HCT116 (cell line): ENCODE results near the gene BTBD2. TPM values are rescaled to one million over a fixed set of nuclear protein-coding genes. Genes with fewer than 3 reads are reported as not detected.

Source experiments
- ATAC-seq: fragments of 200-7000 bp; cut with Tn5 transposase; 2 replicates; pipeline ENCODE4 v1.9.1; 2020; ENCODE audit warnings: mild to moderate bottlenecking, moderate library complexity
- BruUV-seq: library from RNA; stranded (reverse); fragments of 400-500 nt; replicated peaks from 2 replicates; lab custom pipeline; 2021; lab: Mats Ljungman, UMichigan
- CTCF ChIA-PET: fragments of 300-600 bp; sonication (Branson Sonifier 250); formaldehyde crosslinking; loops from one replicate; lab custom pipeline; 2021; ENCODE audit warnings: antibody characterized with exemption; lab: Charles Lee
- POLR2A ChIA-PET: fragments of 300-600, 350-600 bp; sonication (Branson Sonifier 250); formaldehyde crosslinking; loops from one replicate; lab custom pipeline; 2021; ENCODE audit warnings: antibody characterized with exemption; lab: Charles Lee
- RAD21 ChIA-PET, 2 experiments: fragments of 300-600 bp; sonication (Branson Sonifier 250); formaldehyde crosslinking; loops; one replicate each; lab custom pipeline; 2023; ENCODE audit warnings: low total read pairs in 2 of 2; ENCODE audit not compliant: uncharacterized antibody in 2 of 2, unreplicated experiment in 2 of 2, low non-redundant PET in 1 of 2; lab: Charles Lee
- DNase-seq: peaks from one replicate; pipeline ENCODE4 v3.0.0-alpha.2; 2010; ENCODE audit warnings: low read depth, low spot score
- H2AFZ ChIP-seq: fragments of 200-600 bp; shearing (Covaris generic), sonication (generic); 2 replicates; pipeline ENCODE4 v1.6.1; 2017; ENCODE audit warnings: low read depth, mixed run types, mixed read lengths, antibody characterized with exemption, low read length; ENCODE audit not compliant: poor library complexity, severe bottlenecking
- H3K27ac ChIP-seq: 2 replicates; pipeline ENCODE4 v1.5.1; 2012; ENCODE audit warnings: low read depth, low read length
- H3K27me3 ChIP-seq: fragments of 200-600 bp; sonication (generic); 2 replicates; pipeline ENCODE4 v1.6.1; 2016; ENCODE audit warnings: mixed run types, low read length, mixed read lengths; ENCODE audit not compliant: insufficient read depth
- H3K36me3 ChIP-seq, 2 experiments: fragments of 200-500 bp in 1 of 2; fragments of 200-600 bp in 1 of 2; sonication (Bioruptor generic) in 1 of 2; sonication (generic) in 1 of 2; 2 replicates each; pipeline versions ENCODE4 v1.5.1 to v1.6.1; 2014 to 2016; ENCODE audit warnings: low read length in 2 of 2, inconsistent platforms in 1 of 2, mixed read lengths in 1 of 2, mixed run types in 1 of 2; ENCODE audit not compliant: insufficient read depth in 2 of 2, control insufficient read depth in 1 of 2
- H3K4me1 ChIP-seq, 2 experiments: fragments of 200-600 bp in 1 of 2; sonication (generic) in 1 of 2; 2 replicates each; pipeline versions ENCODE4 v1.5.1 to v1.6.1; 2012 to 2017; ENCODE audit warnings: low read length in 2 of 2, inconsistent platforms in 1 of 2, mild to moderate bottlenecking in 1 of 2, mixed read lengths in 1 of 2, mixed run types in 1 of 2, moderate library complexity in 1 of 2; ENCODE audit not compliant: insufficient read depth in 2 of 2, control insufficient read depth in 1 of 2
- H3K4me2 ChIP-seq: fragments of 200-600 bp; sonication (generic); 2 replicates; pipeline ENCODE4 v1.6.1; 2017; ENCODE audit warnings: mixed run types, low read length, mixed read lengths
- H3K4me3 ChIP-seq, 2 experiments: fragments of 200-600 bp in 1 of 2; sonication (generic) in 1 of 2; replicated peaks in 1 of 2; 2 replicates each; pipeline ENCODE4 v1.5.1; 2011 to 2016; ENCODE audit warnings: low read length in 2 of 2, control low read depth in 1 of 2, low read depth in 1 of 2, mild to moderate bottlenecking in 1 of 2, mixed read lengths in 1 of 2, mixed run types in 1 of 2
- H3K79me2 ChIP-seq: fragments of 200-600 bp; sonication (generic); 2 replicates; pipeline ENCODE4 v1.6.1; 2017; ENCODE audit warnings: mild to moderate bottlenecking, mixed run types, low read length, moderate library complexity, mixed read lengths; ENCODE audit not compliant: insufficient read depth
- H3K9ac ChIP-seq: fragments of 200-600 bp; sonication (generic); 2 replicates; pipeline ENCODE4 v1.6.1; 2016; ENCODE audit warnings: low read length, mixed read lengths
- H3K9me2 ChIP-seq: fragments of 200-600 bp; sonication (generic), shearing (Covaris generic); 2 replicates; pipeline ENCODE4 v1.6.1; 2017; ENCODE audit warnings: mixed run types, mild to moderate bottlenecking, moderate library complexity; ENCODE audit not compliant: insufficient read depth
- H3K9me3 ChIP-seq, 2 experiments: fragments of 200-500 bp in 1 of 2; fragments of 200-600 bp in 1 of 2; sonication (Bioruptor generic) in 1 of 2; sonication (generic) in 1 of 2; 2 replicates each; pipeline ENCODE4 v1.6.1; 2014 to 2017; ENCODE audit warnings: low read length in 2 of 2, mixed read lengths in 2 of 2, inconsistent platforms in 1 of 2, low read depth in 1 of 2, mild to moderate bottlenecking in 1 of 2, mixed run types in 1 of 2, moderate library complexity in 1 of 2; ENCODE audit not compliant: control insufficient read depth in 1 of 2, insufficient read depth in 1 of 2
- H4K20me1 ChIP-seq: fragments of 200-600 bp; sonication (generic), shearing (Covaris generic); 2 replicates; pipeline ENCODE4 v1.6.1; 2017; ENCODE audit warnings: mixed run types, mild to moderate bottlenecking, moderate library complexity; ENCODE audit not compliant: insufficient read depth
- CEBPB ChIP-seq: IDR thresholded peaks from 2 replicates; pipeline ENCODE4 v1.6.1; 2012; ENCODE audit warnings: low read depth
- JUND ChIP-seq: IDR thresholded peaks from 2 replicates; pipeline ENCODE4 v1.6.1; 2012
- POLR2A ChIP-seq: IDR thresholded peaks from 2 replicates; pipeline ENCODE4 v1.7.0; 2011; ENCODE audit warnings: borderline replicate concordance; ENCODE audit not compliant: insufficient read depth, insufficient read length; ENCODE audit errors: extremely low read depth
- POLR2AphosphoS5 ChIP-seq: IDR thresholded peaks from 2 replicates; pipeline ENCODE4 v1.6.1; 2011; ENCODE audit warnings: mild to moderate bottlenecking, low read depth, low read length, moderate library complexity
- SP1 ChIP-seq: IDR thresholded peaks from 2 replicates; pipeline ENCODE4 v1.6.1; 2012; ENCODE audit warnings: low read depth
- TCF7L2 ChIP-seq: IDR thresholded peaks from 2 replicates; pipeline ENCODE4 v1.7.0; 2011; ENCODE audit warnings: borderline replicate concordance, inconsistent platforms; ENCODE audit not compliant: insufficient read depth, insufficient read length; ENCODE audit errors: extremely low read depth
- YY1 ChIP-seq: IDR thresholded peaks from 2 replicates; pipeline ENCODE4 v1.6.1; 2011; ENCODE audit warnings: low read length, low read depth, moderate library complexity, mild to moderate bottlenecking; ENCODE audit not compliant: insufficient replicate concordance; ENCODE audit errors: extremely low read depth
- ZNF274 ChIP-seq: fragments of 200-500 bp; sonication (Bioruptor generic); IDR thresholded peaks from 2 replicates; pipeline ENCODE4 v1.6.1; 2014; ENCODE audit warnings: mild to moderate bottlenecking, low read depth, low read length, inconsistent platforms
- intact Hi-C: fragments of 100-400 bp; cut with micrococcal nuclease; formaldehyde crosslinking; loops from 2 replicates; pipeline ENCODE4 v1.10.0; 2022
- total RNA-seq: library from RNA; stranded (reverse); gene quantifications from one replicate; pipeline ENCODE4 v1.2.1, GENCODE V29; 2021; ENCODE audit not compliant: unreplicated experiment
- TF ChIP-seq, protein P1 (sequence below): IDR thresholded peaks from 2 replicates; pipeline ENCODE4 v1.6.1; 2012; ENCODE audit warnings: low read depth
- TF ChIP-seq, protein P2 (sequence below): IDR thresholded peaks from 2 replicates; pipeline ENCODE4 v1.6.1; 2011; ENCODE audit warnings: mild to moderate bottlenecking, low read length, moderate library complexity; ENCODE audit not compliant: insufficient replicate concordance; ENCODE audit errors: extremely low read depth

Gene BTBD2
- total RNA-seq, 1 experiment from 2014 or later: 112 TPM

DNA sequence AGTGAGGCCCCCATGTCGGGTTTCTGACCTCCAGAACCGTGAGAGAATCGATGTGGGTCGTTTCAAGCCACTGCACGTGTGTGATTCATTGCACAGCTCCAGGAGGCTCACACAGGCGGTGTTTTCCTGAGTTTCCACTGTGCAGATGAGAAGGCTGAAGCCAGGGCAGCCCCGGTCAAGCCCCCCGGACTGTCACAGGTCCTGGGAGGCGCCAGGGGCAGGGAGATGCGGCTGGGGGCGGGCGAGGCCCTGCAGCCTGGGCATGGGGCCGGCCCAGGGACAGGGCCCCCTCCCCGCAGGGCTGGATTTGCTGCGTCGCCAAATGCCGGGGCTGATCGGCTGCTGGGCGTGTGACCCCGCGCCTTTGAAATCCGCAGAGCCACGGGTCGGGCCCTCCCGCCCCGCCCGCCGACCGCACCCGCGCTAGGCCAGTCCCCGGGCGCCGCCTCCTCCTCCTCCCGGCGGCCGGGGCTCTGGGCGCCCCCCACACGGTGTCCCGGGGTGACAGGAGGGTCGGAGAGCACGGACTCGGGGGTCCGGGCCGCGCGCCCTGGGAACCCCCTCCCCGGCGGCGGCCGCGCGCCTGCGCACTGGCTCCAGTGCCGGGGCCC is 45.5 kb upstream of the BTBD2 start:
- intact Hi-C loops: loop anchor here (10.0 kb wide), 1 partner anchor 126 kb away; no protein-coding TSS in a partner anchor
- Histone ChIP-seq H3K27ac (peak overlapping the region; percentile 99), H3K4me1 (peaks cover 60 to 82% of the 10 kb centered on the region in 2 experiments), H3K9me2 (no peaks in the 10 kb centered on the region), H3K79me2 (no peaks in the 10 kb centered on the region), H4K20me1 (no peaks in the 10 kb centered on the region), H3K4me2 (peak overlapping the region; percentile 95), H3K36me3 (no peaks in the 10 kb centered on the region), H3K27me3 (no peaks in the 10 kb centered on the region), H3K4me3 (peak overlapping the region; percentile 63 to 71), H3K9me3 (no peaks in the 10 kb centered on the region), H3K9ac (peak overlapping the region; percentile 82), H2AFZ (no peak overlapping the region)
- ChIA-PET POLR2A (interaction anchor here (1.4 to 3.3 kb wide), 5 partner anchors 11 to 29 kb away, joined by 3 to 17 read pairs (median 8); partner anchors contain the start of gene MKNK2), CTCF (no interaction called here), RAD21 (no interaction called here)
- TF ChIP-seq POLR2AphosphoS5 (peak; percentile 13; the same call in 1 of the 2 replicates), TCF7L2 (no peak)
- DNase-seq (no peak), ATAC-seq (peak; percentile 43)
- BruUV-seq: no TSS peak

DNA sequence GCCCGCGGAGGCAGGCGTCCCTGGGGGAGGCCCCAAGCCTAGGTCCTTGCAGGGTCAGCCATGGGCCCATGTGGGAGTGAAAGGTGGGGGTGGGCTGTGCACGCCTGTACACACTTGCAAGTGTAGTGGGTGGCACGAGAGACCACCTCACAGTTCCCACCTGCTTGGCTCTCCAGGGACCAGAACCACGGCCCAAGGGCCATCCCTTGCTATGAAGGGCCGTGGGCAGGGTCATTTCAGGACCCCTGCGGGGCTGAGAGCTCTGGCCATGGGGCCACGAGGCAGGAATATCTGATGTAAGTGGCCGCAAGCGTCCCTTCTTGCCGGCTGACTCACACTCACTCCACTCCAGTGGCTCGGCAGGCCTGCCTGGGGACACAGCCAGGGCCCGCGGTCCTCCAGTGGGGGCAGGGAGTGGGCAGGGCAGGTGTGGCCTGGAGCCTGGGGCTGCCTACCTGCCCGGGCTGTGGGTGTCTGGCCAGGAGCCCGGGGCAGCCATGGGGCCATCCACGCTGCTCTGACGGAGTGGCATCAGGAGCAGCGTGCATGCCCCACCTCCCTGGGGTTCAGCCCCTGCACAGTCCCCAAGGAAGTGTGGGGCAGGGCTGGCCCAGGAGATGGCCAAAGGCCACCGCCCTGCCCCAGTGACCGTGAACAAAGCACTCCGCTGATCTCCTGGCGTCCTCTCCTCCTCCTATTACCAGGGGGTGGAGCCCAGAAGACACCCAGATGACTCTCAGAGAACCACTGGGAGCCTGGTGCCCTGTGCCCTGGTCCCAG is 44.1 kb upstream of the BTBD2 start:
- Histone ChIP-seq H3K4me2 (peak overlapping the region; percentile 95), H3K9me3 (no peaks in the 10 kb centered on the region), H3K4me3 (peak overlapping the region; percentile 63 to 71), H3K79me2 (no peaks in the 10 kb centered on the region), H3K9me2 (no peaks in the 10 kb centered on the region), H3K36me3 (no peaks in the 10 kb centered on the region), H3K9ac (peak overlapping the region; percentile 82), H3K4me1 (peaks cover 64 to 82% of the 10 kb centered on the region in 2 experiments), H2AFZ (no peak overlapping the region), H3K27ac (peak overlapping the region; percentile 99), H4K20me1 (no peaks in the 10 kb centered on the region), H3K27me3 (no peaks in the 10 kb centered on the region)
- CTCF ChIA-PET: interaction anchor here (1.0 kb wide), 1 partner anchor 130 kb away, joined by 3 read pairs; no protein-coding TSS in a partner anchor
- peak; percentile 83 for DNase-seq
- POLR2A ChIA-PET: interaction anchor here (0.6 to 3.0 kb wide), 12 partner anchors 9 to 314 kb away, joined by 3 to 17 read pairs (median 5); partner anchors contain the start of gene MKNK2
- TSS peak; percentile 60 for BruUV-seq
- ATAC-seq: peak; percentile 57
- RAD21 ChIA-PET: no interaction called here
- intact Hi-C loops: loop anchor here (10.0 kb wide), 1 partner anchor 125 kb away; no protein-coding TSS in a partner anchor
- TF ChIP-seq YY1 (no peak), POLR2A (peak; percentile 13), POLR2AphosphoS5 (peak; percentile 72), SP1 (no peak), JUND (no peak), CEBPB (no peak), ZNF274 (no peak)
- TF ChIP-seq, protein P1, sequence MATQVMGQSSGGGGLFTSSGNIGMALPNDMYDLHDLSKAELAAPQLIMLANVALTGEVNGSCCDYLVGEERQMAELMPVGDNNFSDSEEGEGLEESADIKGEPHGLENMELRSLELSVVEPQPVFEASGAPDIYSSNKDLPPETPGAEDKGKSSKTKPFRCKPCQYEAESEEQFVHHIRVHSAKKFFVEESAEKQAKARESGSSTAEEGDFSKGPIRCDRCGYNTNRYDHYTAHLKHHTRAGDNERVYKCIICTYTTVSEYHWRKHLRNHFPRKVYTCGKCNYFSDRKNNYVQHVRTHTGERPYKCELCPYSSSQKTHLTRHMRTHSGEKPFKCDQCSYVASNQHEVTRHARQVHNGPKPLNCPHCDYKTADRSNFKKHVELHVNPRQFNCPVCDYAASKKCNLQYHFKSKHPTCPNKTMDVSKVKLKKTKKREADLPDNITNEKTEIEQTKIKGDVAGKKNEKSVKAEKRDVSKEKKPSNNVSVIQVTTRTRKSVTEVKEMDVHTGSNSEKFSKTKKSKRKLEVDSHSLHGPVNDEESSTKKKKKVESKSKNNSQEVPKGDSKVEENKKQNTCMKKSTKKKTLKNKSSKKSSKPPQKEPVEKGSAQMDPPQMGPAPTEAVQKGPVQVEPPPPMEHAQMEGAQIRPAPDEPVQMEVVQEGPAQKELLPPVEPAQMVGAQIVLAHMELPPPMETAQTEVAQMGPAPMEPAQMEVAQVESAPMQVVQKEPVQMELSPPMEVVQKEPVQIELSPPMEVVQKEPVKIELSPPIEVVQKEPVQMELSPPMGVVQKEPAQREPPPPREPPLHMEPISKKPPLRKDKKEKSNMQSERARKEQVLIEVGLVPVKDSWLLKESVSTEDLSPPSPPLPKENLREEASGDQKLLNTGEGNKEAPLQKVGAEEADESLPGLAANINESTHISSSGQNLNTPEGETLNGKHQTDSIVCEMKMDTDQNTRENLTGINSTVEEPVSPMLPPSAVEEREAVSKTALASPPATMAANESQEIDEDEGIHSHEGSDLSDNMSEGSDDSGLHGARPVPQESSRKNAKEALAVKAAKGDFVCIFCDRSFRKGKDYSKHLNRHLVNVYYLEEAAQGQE: no peak
- TF ChIP-seq, protein P2, sequence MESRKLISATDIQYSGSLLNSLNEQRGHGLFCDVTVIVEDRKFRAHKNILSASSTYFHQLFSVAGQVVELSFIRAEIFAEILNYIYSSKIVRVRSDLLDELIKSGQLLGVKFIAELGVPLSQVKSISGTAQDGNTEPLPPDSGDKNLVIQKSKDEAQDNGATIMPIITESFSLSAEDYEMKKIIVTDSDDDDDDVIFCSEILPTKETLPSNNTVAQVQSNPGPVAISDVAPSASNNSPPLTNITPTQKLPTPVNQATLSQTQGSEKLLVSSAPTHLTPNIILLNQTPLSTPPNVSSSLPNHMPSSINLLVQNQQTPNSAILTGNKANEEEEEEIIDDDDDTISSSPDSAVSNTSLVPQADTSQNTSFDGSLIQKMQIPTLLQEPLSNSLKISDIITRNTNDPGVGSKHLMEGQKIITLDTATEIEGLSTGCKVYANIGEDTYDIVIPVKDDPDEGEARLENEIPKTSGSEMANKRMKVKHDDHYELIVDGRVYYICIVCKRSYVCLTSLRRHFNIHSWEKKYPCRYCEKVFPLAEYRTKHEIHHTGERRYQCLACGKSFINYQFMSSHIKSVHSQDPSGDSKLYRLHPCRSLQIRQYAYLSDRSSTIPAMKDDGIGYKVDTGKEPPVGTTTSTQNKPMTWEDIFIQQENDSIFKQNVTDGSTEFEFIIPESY: no peak
